Activated CD4-positive, alpha-beta T cell treated with anti-CD3 and anti-CD28 coated beads for 36 hours (primary cell): ENCODE measurements around the gene MORN5. TPM values are rescaled to one million over a fixed set of nuclear protein-coding genes. Genes with fewer than 3 reads are reported as not detected.

ENCODE experiments used
- ATAC-seq: fragments of 200-7000 bp; cut with Tn5 transposase; one replicate; pipeline ENCODE4 v1.10.0; 2021; ENCODE audit warnings: mild to moderate bottlenecking, moderate library complexity
- CTCF ChIA-PET: fragments of 350-600 bp; sonication (Branson Sonifier 250); formaldehyde crosslinking; loops from one replicate; lab custom pipeline; 2021; ENCODE audit warnings: antibody characterized with exemption; lab: Charles Lee
- POLR2A ChIA-PET: fragments of 350-600 bp; sonication (Branson Sonifier 250); formaldehyde crosslinking; loops from one replicate; lab custom pipeline; 2021; ENCODE audit warnings: antibody characterized with exemption, inconsistent platforms; lab: Charles Lee
- DNase-seq: peaks from one replicate; pipeline ENCODE4 v3.0.0-alpha.2; 2020
- H3K27ac Mint-ChIP-seq: one replicate; pipeline ENCODE4 v1.8.0; 2021; ENCODE audit warnings: mixed read lengths
- H3K27me3 Mint-ChIP-seq: one replicate; pipeline ENCODE4 v1.8.0; 2021; ENCODE audit warnings: mixed read lengths
- H3K36me3 Mint-ChIP-seq: one replicate; pipeline ENCODE4 v1.8.0; 2021; ENCODE audit warnings: low read depth, mixed read lengths
- H3K4me1 Mint-ChIP-seq: one replicate; pipeline ENCODE4 v1.8.0; 2021; ENCODE audit warnings: mixed read lengths
- H3K4me3 Mint-ChIP-seq: one replicate; pipeline ENCODE4 v1.8.0; 2021; ENCODE audit warnings: mild to moderate bottlenecking, moderate library complexity, mixed read lengths
- H3K9me3 Mint-ChIP-seq: one replicate; pipeline ENCODE4 v1.8.0; 2021; ENCODE audit warnings: low read depth, mixed read lengths
- intact Hi-C, 2 experiments: fragments of 100-400 bp; cut with DNase I in 1 of 2; cut with micrococcal nuclease in 1 of 2; formaldehyde crosslinking; loops; one replicate each; pipeline versions ENCODE4 v1.14.2 to v1.15.1; 2022 to 2024; cut with DNase I, micrococcal nuclease
- total RNA-seq, 2 experiments: library from RNA; stranded (reverse); gene quantifications; one replicate each; pipeline ENCODE4 v1.2.3, GENCODE V29; 2021

MORN5 gene
- total RNA-seq, 2 experiments from 2014 or later, result not detected

DNA sequence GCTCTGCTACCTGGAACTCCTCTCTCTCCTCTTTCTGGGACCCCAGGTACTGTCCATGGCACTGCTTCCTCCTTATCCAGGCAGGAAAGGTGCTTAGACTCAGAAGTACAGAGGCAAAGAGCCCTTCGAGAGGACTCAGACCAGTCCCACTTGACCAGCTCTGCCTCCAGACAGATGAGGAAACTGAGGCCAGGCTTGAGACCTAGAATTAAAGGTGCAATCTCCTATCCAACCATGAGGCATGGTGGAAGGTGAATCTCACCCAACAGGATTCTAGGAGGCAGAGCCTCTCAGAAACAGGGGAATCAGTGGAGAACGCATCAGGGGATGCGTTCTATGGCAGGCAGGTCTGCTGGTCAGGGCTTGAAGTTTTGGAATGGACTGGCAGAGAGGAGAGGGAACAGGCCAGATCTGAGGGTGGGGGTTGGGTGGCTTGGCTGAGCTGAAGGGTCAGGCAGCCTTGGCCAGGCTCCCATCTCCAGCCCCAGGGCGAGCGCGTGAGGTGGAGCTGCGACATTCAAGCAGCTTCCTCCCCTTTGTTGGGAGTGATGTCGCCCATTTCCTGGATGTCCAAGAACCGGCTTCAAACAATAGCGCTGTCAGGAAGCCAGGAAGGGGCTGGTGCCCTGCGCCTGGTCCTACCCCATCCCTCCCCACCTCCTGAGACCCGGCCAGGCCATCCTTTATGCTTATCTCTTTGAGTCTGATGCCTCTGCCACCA, 26.3 kb upstream of the MORN5 start:
- no peaks in the 10 kb centered on the region for H3K4me1 Mint-ChIP-seq
- intact Hi-C loops, result no loop called here
- no peaks in the 10 kb centered on the region for H3K9me3 Mint-ChIP-seq
- no peak for ATAC-seq
- no peak for DNase-seq
- ChIA-PET POLR2A (no interaction called here), CTCF (interaction anchor here (0.5 to 1.6 kb wide), 6 partner anchors 8 to 414 kb away, joined by 3 to 12 read pairs (median 3); no protein-coding TSS in a partner anchor)
- H3K36me3 Mint-ChIP-seq, result no peaks in the 10 kb centered on the region
- peaks cover 8% of the 10 kb centered on the region for H3K27me3 Mint-ChIP-seq
- H3K27ac Mint-ChIP-seq, result no peak overlapping the region
- H3K4me3 Mint-ChIP-seq, result no peak overlapping the region

DNA sequence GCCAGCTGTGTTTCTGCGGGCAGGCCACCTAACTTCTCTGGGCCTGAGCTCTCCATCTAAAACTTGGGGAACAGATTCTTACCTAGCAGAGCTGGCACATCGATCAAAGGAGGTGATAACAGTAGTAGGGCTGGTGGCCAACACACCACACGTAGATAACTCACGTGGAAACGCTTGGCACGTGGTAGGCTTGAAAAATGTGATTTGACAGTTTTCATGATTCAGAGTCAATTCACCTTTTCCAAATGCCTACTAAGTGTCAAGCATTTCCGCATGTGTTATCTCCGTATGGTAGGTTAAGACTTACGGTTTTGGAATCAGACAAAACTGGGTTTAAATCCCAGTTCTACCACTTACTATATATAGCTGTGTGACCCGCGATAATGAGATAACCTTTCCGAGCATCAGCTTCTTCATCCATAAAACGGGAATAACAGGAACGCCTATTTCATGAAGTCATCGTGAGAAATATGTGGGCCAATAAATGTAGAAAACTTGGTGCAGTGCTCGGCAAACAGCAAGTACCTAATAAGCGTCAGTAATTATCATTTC, 25.6 kb upstream of the MORN5 start:
- no peaks in the 10 kb centered on the region for H3K9me3 Mint-ChIP-seq
- intact Hi-C loops, result no loop called here
- H3K36me3 Mint-ChIP-seq, result no peaks in the 10 kb centered on the region
- no peak overlapping the region for H3K27ac Mint-ChIP-seq
- no peaks in the 10 kb centered on the region for H3K4me1 Mint-ChIP-seq
- ChIA-PET CTCF (interaction anchor here (0.6 to 1.6 kb wide), 3 partner anchors 9 to 15 kb away, joined by 3 to 12 read pairs (median 3); no protein-coding TSS in a partner anchor), POLR2A (no interaction called here)
- no peak for DNase-seq
- no peak for ATAC-seq
- peaks cover 8% of the 10 kb centered on the region for H3K27me3 Mint-ChIP-seq
- no peak overlapping the region for H3K4me3 Mint-ChIP-seq

DNA sequence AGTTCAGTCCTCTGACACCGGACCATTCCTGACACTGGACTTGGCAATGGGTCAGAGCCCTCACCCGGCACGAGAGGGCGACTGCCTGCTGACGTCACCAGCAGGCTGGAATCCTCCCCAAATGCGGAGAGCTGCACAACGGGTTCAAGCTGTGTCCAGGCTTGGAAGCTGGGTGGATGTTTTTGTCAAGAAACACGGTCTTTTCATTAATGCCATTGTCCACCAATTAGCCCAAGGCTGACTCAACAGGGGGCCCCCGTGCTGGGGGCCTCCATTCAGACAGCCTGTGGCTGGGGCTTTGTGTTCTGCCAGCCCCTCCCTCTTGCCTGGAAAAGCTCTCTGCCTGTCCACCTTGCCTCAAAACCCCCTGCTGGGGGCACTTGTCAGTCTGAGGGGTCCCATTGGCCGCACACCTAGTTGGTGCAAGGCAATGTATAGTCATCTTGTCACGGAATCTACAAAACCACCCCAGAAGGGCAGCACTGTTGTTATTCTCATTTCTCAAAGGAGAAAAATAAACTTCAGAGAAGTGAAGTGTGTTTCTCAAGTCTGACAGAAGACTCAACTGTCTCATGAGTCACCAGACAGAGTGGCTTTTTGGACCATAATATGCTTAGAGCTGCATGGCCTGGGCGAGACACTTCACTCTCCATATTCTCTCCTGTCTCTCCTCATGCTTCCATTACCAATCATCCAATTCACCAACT, 24.7 kb upstream of the MORN5 start:
- POLR2A ChIA-PET, result no interaction called here
- peaks cover 8% of the 10 kb centered on the region for H3K27me3 Mint-ChIP-seq
- CTCF ChIA-PET, result interaction anchor here (0.9 to 1.6 kb wide), 4 partner anchors 10 to 23 kb away, joined by 3 to 12 read pairs (median 3); no protein-coding TSS in a partner anchor

DNA sequence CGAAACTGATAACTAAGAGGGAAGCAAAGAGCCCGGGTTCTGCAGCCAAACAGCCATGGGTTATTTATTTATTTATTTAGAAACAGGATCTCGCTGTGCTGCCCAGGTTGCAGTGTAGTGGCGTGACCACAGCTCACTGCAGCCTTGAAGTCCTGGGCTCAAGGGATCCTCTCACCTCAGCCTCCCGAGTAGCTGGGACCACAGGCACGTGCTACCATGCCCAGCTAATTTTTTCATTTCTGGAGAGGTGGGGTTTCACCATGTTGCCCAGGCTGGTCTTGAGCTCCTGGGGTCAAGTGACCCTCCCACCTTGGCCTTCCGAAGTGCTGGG, 24.2 kb upstream of the MORN5 start:
- ChIA-PET CTCF (interaction anchor here (1.2 to 1.6 kb wide), 2 partner anchors 11 to 23 kb away, joined by 3 read pairs; no protein-coding TSS in a partner anchor), POLR2A (no interaction called here)
- peaks cover 7% of the 10 kb centered on the region for H3K27me3 Mint-ChIP-seq
- H3K4me3 Mint-ChIP-seq, result no peak overlapping the region
- H3K27ac Mint-ChIP-seq, result no peak overlapping the region
- no peaks in the 10 kb centered on the region for H3K36me3 Mint-ChIP-seq
- H3K4me1 Mint-ChIP-seq, result no peaks in the 10 kb centered on the region
- intact Hi-C loops, result no loop called here
- DNase-seq (no peak), ATAC-seq (no peak)
- no peaks in the 10 kb centered on the region for H3K9me3 Mint-ChIP-seq

More for the DNA sequence above, 24.7 kb upstream of the MORN5 start:
- Mint-ChIP-seq H3K27ac (no peak overlapping the region), H3K9me3 (no peaks in the 10 kb centered on the region), H3K36me3 (no peaks in the 10 kb centered on the region), H3K4me1 (no peaks in the 10 kb centered on the region), H3K4me3 (no peak overlapping the region)
- ATAC-seq (no peak), DNase-seq (no peak)
- intact Hi-C loops, result no loop called here

DNA sequence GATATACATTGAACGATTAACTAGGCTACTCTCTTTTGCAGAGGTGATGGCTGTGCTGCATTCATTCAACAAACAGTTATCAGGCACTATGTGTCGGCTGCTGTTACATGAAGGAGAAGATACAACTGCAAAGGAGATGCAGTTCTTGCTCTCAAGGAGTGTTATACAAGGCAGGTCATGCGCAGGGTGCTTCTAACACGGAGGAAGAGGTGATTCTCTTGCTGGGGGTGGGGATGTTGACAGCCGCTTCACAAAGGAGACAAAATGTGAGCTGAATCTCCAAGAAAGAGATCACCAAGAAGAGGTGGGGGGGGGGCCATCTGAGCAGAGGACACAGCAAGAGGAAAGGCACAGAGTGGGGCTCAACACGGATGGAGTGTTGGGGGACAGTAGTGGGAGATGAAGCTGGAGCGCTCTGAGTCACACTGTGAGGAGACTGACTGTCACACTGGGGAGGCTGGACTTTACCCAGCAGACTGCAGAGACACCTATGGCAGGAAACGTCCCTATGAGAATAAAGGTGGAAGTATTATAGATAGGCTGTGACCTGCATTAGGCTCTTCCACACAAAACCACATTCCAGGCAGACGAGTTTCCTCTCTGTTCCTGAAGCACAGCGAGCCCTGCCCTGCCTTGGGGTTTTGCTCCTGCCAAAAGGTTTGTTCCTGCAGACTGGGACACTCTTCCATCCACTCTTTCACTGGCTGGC, 21.0 kb upstream of the MORN5 start:
- ATAC-seq, result no peak
- Mint-ChIP-seq H3K36me3 (peaks cover 3% of the 10 kb centered on the region), H3K9me3 (no peaks in the 10 kb centered on the region), H3K27me3 (no peaks in the 10 kb centered on the region), H3K27ac (no peak overlapping the region), H3K4me1 (no peaks in the 10 kb centered on the region), H3K4me3 (no peak overlapping the region)
- intact Hi-C loops, result no loop called here
- POLR2A ChIA-PET, result no interaction called here
- DNase-seq, result no peak
- CTCF ChIA-PET, result interaction anchor here (0.9 to 1.1 kb wide), 3 partner anchors 12 to 15 kb away, joined by 3 read pairs; no protein-coding TSS in a partner anchor

DNA sequence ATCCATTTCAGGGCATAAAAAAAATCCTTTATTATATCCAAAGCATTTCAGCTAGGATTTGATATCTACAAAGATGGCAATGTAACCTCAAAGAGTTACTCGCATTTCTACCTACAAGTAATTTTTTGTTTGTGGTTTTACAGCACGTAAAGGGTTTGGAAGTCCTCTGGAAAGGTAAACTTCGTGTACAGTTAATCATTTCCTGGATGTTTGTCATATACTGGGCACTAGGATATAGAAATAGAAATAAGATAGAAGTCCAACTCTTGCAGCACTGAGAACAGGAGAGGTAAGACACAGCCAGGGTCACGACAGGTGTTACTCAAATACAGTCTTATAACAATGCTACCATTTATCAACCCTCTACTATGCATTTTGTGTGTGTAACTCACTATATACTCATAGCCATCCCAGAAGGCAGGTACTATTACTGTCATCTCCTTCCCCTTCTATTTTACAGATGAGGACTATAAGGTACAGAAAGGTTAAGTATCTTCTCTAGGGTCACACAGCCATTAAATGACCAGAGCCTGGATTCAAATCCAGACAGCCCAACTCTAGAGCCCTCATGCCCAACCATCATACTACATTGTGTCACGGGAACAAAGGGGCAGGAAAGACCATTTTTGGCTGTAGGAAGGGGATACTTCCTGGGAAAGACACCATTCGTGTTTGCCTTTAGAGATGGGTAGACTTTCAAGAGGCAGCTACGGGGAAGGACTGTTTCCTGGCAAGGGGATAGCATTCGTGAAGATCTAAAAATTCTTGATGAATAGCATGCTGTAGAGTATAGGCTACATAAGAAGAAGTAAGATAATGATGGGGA, 19.1 kb upstream of the MORN5 start:
- H3K4me3 Mint-ChIP-seq, result no peak overlapping the region
- H3K27ac Mint-ChIP-seq, result no peak overlapping the region
- CTCF ChIA-PET, result interaction anchor here (0.8 kb wide), 1 partner anchor 11 kb away, joined by 3 read pairs; no protein-coding TSS in a partner anchor
- H3K9me3 Mint-ChIP-seq, result no peaks in the 10 kb centered on the region
- ATAC-seq (no peak), DNase-seq (no peak)
- H3K27me3 Mint-ChIP-seq, result no peaks in the 10 kb centered on the region
- no peaks in the 10 kb centered on the region for H3K4me1 Mint-ChIP-seq
- intact Hi-C loops, result no loop called here
- POLR2A ChIA-PET, result no interaction called here
- H3K36me3 Mint-ChIP-seq, result peaks cover 17% of the 10 kb centered on the region

DNA sequence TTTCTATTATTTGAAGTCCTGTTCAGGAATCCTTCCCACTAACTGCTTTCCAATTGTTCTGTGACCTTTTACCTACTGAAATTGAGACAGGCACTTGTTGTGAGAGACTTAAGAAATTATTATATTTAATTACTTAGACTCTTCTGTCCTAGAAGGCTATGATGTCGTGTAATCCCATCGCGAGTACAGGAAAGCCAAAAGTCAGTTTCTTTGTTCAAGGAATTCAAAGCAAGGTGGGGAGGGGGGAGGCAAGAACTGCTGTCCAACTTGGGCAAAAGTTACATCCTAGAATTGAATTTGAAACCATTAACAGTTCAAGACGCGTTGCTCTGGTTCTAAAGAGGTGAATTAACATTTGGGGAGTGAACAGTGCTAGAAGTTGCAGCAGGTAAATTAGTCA, 18.0 kb upstream of the MORN5 start:
- Mint-ChIP-seq H3K27ac (no peak overlapping the region), H3K4me3 (no peak overlapping the region), H3K9me3 (no peaks in the 10 kb centered on the region), H3K36me3 (peaks cover 18% of the 10 kb centered on the region), H3K27me3 (no peaks in the 10 kb centered on the region), H3K4me1 (no peaks in the 10 kb centered on the region)
- POLR2A ChIA-PET, result no interaction called here
- CTCF ChIA-PET, result no interaction called here
- DNase-seq, result no peak
- no peak for ATAC-seq
- intact Hi-C loops, result no loop called here

DNA sequence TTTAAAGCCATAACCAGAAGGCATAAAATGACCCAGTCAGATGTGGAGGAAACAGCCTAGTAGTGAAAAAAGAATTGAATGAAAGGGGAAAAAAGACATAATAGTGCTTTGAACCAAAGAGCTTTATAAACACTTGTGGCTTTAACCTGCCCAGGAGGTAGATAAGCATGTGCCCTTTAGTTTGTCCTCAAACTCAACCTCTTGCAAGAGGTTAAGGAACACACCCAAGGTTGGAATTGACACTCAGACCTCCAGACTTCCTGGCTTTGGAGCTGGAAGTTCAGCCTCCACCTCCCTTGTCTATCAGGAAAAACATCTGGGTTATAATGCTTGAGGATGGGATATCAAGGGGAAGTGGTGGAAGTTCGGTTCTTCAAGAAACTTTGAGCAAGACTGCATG, 16.4 kb upstream of the MORN5 start:
- CTCF ChIA-PET, result interaction anchor here (0.9 kb wide), 1 partner anchor 44 kb away, joined by 4 read pairs; no protein-coding TSS in a partner anchor
- DNase-seq, result no peak
- Mint-ChIP-seq H3K4me3 (no peak overlapping the region), H3K27ac (no peak overlapping the region), H3K9me3 (no peaks in the 10 kb centered on the region), H3K4me1 (no peaks in the 10 kb centered on the region), H3K27me3 (no peaks in the 10 kb centered on the region), H3K36me3 (peaks cover 26% of the 10 kb centered on the region)
- POLR2A ChIA-PET, result no interaction called here
- ATAC-seq, result no peak
- intact Hi-C loops, result no loop called here

DNA sequence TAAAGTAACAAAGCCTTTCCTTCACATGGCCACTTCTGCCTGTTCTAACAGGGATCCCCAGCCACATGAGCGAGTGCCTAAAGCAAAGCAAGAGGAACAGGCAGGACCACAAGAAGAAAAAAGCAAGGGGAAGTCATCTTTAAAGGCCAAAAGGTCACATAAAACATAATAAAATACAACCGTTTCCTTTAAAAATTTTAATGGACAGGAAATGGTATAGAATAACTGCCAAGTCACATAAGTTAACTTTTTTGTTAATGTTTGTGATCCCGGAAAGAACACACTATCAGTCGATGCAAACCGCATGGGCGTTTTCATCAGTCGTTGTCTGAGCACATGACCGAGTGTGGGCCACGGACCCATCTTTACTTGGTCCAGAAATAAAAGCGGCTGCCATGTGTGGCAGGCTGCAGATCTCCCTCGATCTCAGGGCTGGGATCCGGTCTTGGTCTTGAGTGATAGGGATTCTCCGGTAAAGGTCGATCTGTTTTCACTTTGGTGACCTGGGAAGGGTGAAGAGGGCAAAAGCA, 15.8 kb upstream of the MORN5 start:
- CTCF ChIA-PET, result interaction anchor here (0.9 kb wide), 1 partner anchor 45 kb away, joined by 3 read pairs; no protein-coding TSS in a partner anchor
- POLR2A ChIA-PET, result no interaction called here
- ATAC-seq (no peak), DNase-seq (no peak)
- intact Hi-C loops, result no loop called here
- H3K27ac Mint-ChIP-seq, result no peak overlapping the region
- no peak overlapping the region for H3K4me3 Mint-ChIP-seq
- peaks cover 28% of the 10 kb centered on the region for H3K36me3 Mint-ChIP-seq
- no peaks in the 10 kb centered on the region for H3K9me3 Mint-ChIP-seq
- no peaks in the 10 kb centered on the region for H3K27me3 Mint-ChIP-seq
- H3K4me1 Mint-ChIP-seq, result no peaks in the 10 kb centered on the region

DNA sequence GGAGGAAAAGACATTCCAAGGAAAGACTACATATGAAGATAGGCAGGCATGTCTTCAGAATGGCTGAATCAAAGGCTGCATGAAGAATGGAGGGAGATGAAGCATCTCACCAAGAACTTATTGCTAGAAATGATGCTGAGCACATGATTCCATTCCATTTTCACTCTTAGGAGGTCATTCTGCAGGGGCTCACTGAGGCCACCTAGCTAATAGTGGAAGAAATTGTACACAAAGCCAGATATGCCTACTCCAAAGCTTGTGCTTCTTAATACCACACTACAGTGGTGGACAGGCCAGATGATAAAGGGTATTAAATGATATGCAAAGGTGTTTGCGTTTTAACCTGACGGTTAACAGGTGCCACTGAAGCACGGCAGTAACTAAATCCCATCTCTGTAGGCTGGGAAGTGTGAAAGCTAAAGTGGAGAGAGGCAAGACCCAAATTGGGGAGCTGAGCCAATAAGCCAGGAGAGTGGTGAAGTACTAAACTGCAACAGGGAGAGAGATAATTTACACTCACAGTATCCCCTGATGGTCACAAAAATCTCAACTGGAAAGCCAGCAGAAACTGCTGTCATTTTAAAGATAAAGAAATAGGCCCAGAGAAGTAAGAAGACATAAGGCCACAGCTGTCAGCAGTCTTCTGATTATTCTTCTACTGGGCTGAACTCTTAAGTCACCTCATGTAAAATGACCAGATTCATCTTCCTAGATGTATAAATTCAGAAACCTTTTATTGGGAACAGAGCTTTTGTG, 14.7 kb upstream of the MORN5 start:
- ChIA-PET POLR2A (interaction anchor here (0.6 to 0.7 kb wide), 2 partner anchors 17 to 92 kb away, joined by 3 read pairs; no protein-coding TSS in a partner anchor), CTCF (interaction anchor here (0.6 to 1.8 kb wide), 5 partner anchors 15 to 731 kb away, joined by 3 to 5 read pairs (median 3); partner anchors contain the start of genes MORN5 and NDUFA8)
- peaks cover 28% of the 10 kb centered on the region for H3K36me3 Mint-ChIP-seq
- no peaks in the 10 kb centered on the region for H3K9me3 Mint-ChIP-seq
- H3K4me3 Mint-ChIP-seq, result no peak overlapping the region
- no peak overlapping the region for H3K27ac Mint-ChIP-seq
- DNase-seq (no peak), ATAC-seq (no peak)
- intact Hi-C loops, result no loop called here
- no peaks in the 10 kb centered on the region for H3K27me3 Mint-ChIP-seq
- H3K4me1 Mint-ChIP-seq, result no peaks in the 10 kb centered on the region
